H1 (cell line): Measurements from ENCODE around the gene HCAR1. TPM values are rescaled to one million over a fixed set of nuclear protein-coding genes. Genes with fewer than 3 reads are reported as not detected.

ENCODE experiments used
- CTCF ChIA-PET: fragments of 300-600 bp; sonication (Branson Sonifier 250); formaldehyde crosslinking; loops from one replicate; lab custom pipeline; 2021; ENCODE audit not compliant: partially characterized antibody; lab: Charles Lee
- POLR2A ChIA-PET: fragments of 300-600 bp; sonication (Branson Sonifier 250); formaldehyde crosslinking; loops from one replicate; lab custom pipeline; 2021; ENCODE audit warnings: inconsistent platforms; ENCODE audit not compliant: partially characterized antibody; lab: Charles Lee
- DNase-seq, 2 experiments: peaks; one replicate each; pipeline versions ENCODE4 v3.0.0 to v3.0.0-alpha.2; 2010 to 2022; ENCODE audit warnings: low spot score in 2 of 2, low read depth in 1 of 2, mixed read lengths in 1 of 2
- FAIRE-seq: peaks from 2 replicates; lab custom pipeline; 2011; peaks lifted over from hg19 to GRCh38; lab: Jason Lieb, UNC
- H2AFZ ChIP-seq: 2 replicates; pipeline ENCODE4 v1.8.1; 2012; ENCODE audit warnings: low read length, inconsistent platforms
- H2AK5ac ChIP-seq: 2 replicates; pipeline ENCODE4 v1.6.1; 2013; ENCODE audit warnings: low read depth, low read length
- H2BK120ac ChIP-seq: replicated peaks from 2 replicates; pipeline ENCODE3; 2013; ENCODE audit warnings: low read depth, low read length, inconsistent platforms
- H2BK12ac ChIP-seq: 2 replicates; pipeline ENCODE4 v1.6.1; 2013; ENCODE audit warnings: low read depth, low read length
- H2BK15ac ChIP-seq: 2 replicates; pipeline ENCODE4 v1.6.1; 2013; ENCODE audit warnings: low read length
- H2BK20ac ChIP-seq: 2 replicates; pipeline ENCODE4 v1.6.1; 2013; ENCODE audit warnings: low read length
- H2BK5ac ChIP-seq: 2 replicates; pipeline ENCODE4 v1.6.1; 2013; ENCODE audit warnings: low read depth, low read length
- H3K14ac ChIP-seq: 2 replicates; pipeline ENCODE4 v1.6.1; 2013; ENCODE audit warnings: inconsistent platforms; ENCODE audit not compliant: insufficient read length
- H3K18ac ChIP-seq: 2 replicates; pipeline ENCODE4 v1.6.1; 2013; ENCODE audit warnings: low read length; ENCODE audit errors: extremely low read depth
- H3K23ac ChIP-seq: 2 replicates; pipeline ENCODE4 v1.6.1; 2013; ENCODE audit warnings: inconsistent platforms; ENCODE audit not compliant: insufficient read length
- H3K23me2 ChIP-seq: 2 replicates; pipeline ENCODE4 v1.6.1; 2013; ENCODE audit warnings: low read depth, low read length
- H3K27ac ChIP-seq: 2 replicates; pipeline ENCODE4 v1.6.1; 2011; ENCODE audit warnings: low read depth, low read length, inconsistent platforms
- H3K27me3 ChIP-seq, 4 experiments: replicated peaks in 1 of 4; 1 replicate in 1 of 4; 2 replicates in 3 of 4; pipeline versions ENCODE4 v1.6.1 to v1.8.1; 2011 to 2013; ENCODE audit warnings: low read length in 3 of 4, mild to moderate bottlenecking in 3 of 4, inconsistent platforms in 2 of 4, mixed read lengths in 2 of 4, moderate library complexity in 1 of 4; ENCODE audit not compliant: control insufficient read depth in 3 of 4, insufficient read depth in 3 of 4; ENCODE audit errors: extremely low read depth in 1 of 4
- H3K36me3 ChIP-seq, 4 experiments: 2 replicates each; pipeline versions ENCODE4 v1.6.1 to v1.8.1; 2011 to 2013; ENCODE audit warnings: mild to moderate bottlenecking in 4 of 4, low read length in 3 of 4, moderate library complexity in 2 of 4, control low read depth in 1 of 4, inconsistent platforms in 1 of 4; ENCODE audit not compliant: insufficient read depth in 4 of 4, control insufficient read depth in 2 of 4
- H3K4ac ChIP-seq: replicated peaks from 2 replicates; pipeline ENCODE3; 2013; ENCODE audit warnings: low read length, low read depth, mixed read lengths, inconsistent platforms; ENCODE audit not compliant: insufficient read length
- H3K4me1 ChIP-seq, 4 experiments: replicated peaks in 1 of 4; 1 replicate in 1 of 4; 2 replicates in 3 of 4; pipeline versions ENCODE4 v1.6.1 to v1.8.1; 2011 to 2013; ENCODE audit warnings: low read length in 3 of 4, inconsistent platforms in 2 of 4, mixed read lengths in 1 of 4; ENCODE audit not compliant: insufficient read depth in 4 of 4, control insufficient read depth in 3 of 4
- H3K4me2 ChIP-seq, 2 experiments: 2 replicates each; pipeline versions ENCODE4 v1.6.1 to v1.8.1; 2011 to 2013; ENCODE audit warnings: low read depth in 2 of 2, low read length in 2 of 2, control low read depth in 1 of 2, inconsistent platforms in 1 of 2, mild to moderate bottlenecking in 1 of 2; ENCODE audit not compliant: insufficient read depth in 1 of 2
- H3K4me3 ChIP-seq, 4 experiments: fragments of 200-600, 300-600 bp in 1 of 4; sonication (generic), shearing (Covaris generic), sonication (Bioruptor Twin) in 1 of 4; 2 replicates each; pipeline versions ENCODE4 v1.5.1 to v1.8.1; 2011 to 2016; ENCODE audit warnings: low read length in 4 of 4, low read depth in 3 of 4, control low read depth in 2 of 4, inconsistent platforms in 2 of 4, mild to moderate bottlenecking in 2 of 4, mixed read lengths in 1 of 4, moderate library complexity in 1 of 4; ENCODE audit not compliant: insufficient read depth in 2 of 4; ENCODE audit errors: extremely low read depth in 1 of 4
- H3K56ac ChIP-seq: replicated peaks from 2 replicates; pipeline ENCODE3; 2013; ENCODE audit warnings: low read depth, mild to moderate bottlenecking, mixed read lengths, low read length, inconsistent platforms; ENCODE audit not compliant: insufficient read length
- H3K79me1 ChIP-seq: 2 replicates; pipeline ENCODE4 v1.6.1; 2013; ENCODE audit warnings: low read depth, low read length, control low read depth
- H3K79me2 ChIP-seq, 2 experiments: 2 replicates each; pipeline versions ENCODE4 v1.6.1 to v1.8.1; 2012 to 2013; ENCODE audit warnings: low read length in 2 of 2, mild to moderate bottlenecking in 2 of 2, inconsistent platforms in 1 of 2; ENCODE audit not compliant: insufficient read depth in 2 of 2, control insufficient read depth in 1 of 2
- H3K9ac ChIP-seq, 4 experiments: replicated peaks in 1 of 4; 1 replicate in 1 of 4; 2 replicates in 3 of 4; pipeline versions ENCODE4 v1.6.1 to v1.8.1; 2011 to 2013; ENCODE audit warnings: low read depth in 3 of 4, low read length in 3 of 4, control low read depth in 2 of 4, mild to moderate bottlenecking in 2 of 4, moderate library complexity in 2 of 4, inconsistent platforms in 1 of 4; ENCODE audit errors: extremely low read depth in 1 of 4
- H3K9me3 ChIP-seq, 2 experiments: 2 replicates each; pipeline versions ENCODE4 v1.6.1 to v1.8.1; 2012 to 2013; ENCODE audit warnings: mild to moderate bottlenecking in 2 of 2, moderate library complexity in 2 of 2, control low read depth in 1 of 2, inconsistent platforms in 1 of 2, low read depth in 1 of 2, low read length in 1 of 2, mixed read lengths in 1 of 2; ENCODE audit not compliant: insufficient read depth in 2 of 2
- H4K20me1 ChIP-seq, 2 experiments: replicated peaks in 1 of 2; 2 replicates each; pipeline versions ENCODE3 to v1.8.1; 2011 to 2013; ENCODE audit warnings: inconsistent platforms in 2 of 2, low read length in 2 of 2, mild to moderate bottlenecking in 1 of 2; ENCODE audit not compliant: insufficient read depth in 2 of 2, control insufficient read depth in 1 of 2
- H4K5ac ChIP-seq: 2 replicates; pipeline ENCODE4 v1.6.1; 2013; ENCODE audit warnings: low read length, low read depth, mixed read lengths, inconsistent platforms; ENCODE audit not compliant: insufficient read length
- H4K8ac ChIP-seq: 2 replicates; pipeline ENCODE4 v1.8.0; 2013; ENCODE audit warnings: mild to moderate bottlenecking, moderate library complexity, low read length, inconsistent platforms; ENCODE audit not compliant: insufficient read depth; ENCODE audit errors: extremely low read depth
- H4K91ac ChIP-seq: replicated peaks from 2 replicates; pipeline ENCODE3; 2013; ENCODE audit warnings: low read length, mixed read lengths, inconsistent platforms; ENCODE audit not compliant: insufficient read length
- KDM1A ChIP-seq: fragments of 200-600, 300-600 bp; sonication (generic); IDR thresholded peaks from 2 replicates; pipeline ENCODE4 v1.7.1; 2016; ENCODE audit warnings: mild to moderate bottlenecking, low read length, borderline replicate concordance
- SIX5 ChIP-seq: IDR thresholded peaks from 2 replicates; pipeline ENCODE4 v1.6.1; 2011; ENCODE audit warnings: mild to moderate bottlenecking, low read depth, low read length
- WGBS, 2 experiments: shearing (Covaris generic) in 1 of 2; methylation state at CpG; one replicate each; pipeline versions ENCODE4 v1.1.6 to v1.1.7; 2013 to 2015; ENCODE audit warnings: low lambda C conversion rate in 2 of 2, mixed read lengths in 2 of 2, inconsistent platforms in 1 of 2, low coverage in 1 of 2, missing lambda C conversion rate in 1 of 2; ENCODE audit not compliant: insufficient replicate concordance in 2 of 2, insufficient coverage in 1 of 2, insufficient read length in 1 of 2; ENCODE audit errors: extremely low coverage in 1 of 2, missing lambda C conversion rate in 1 of 2; 5-methylcytosine and 5-hydroxymethylcytosine counted together
- polyA plus RNA-seq, 7 experiments: library from polyadenylated mRNA; depleted of rRNA in 3 of 7; stranded (reverse) in 5 of 7; unstranded in 2 of 7; fragments of >200 nt in 5 of 7; fragments of 200-250 nt in 2 of 7; gene quantifications; 1 replicate in 5 of 7; 2 replicates in 1 of 7; 4 replicates in 1 of 7; pipeline versions ENCODE4 v1.2.1 to v1.2.3, GENCODE V29; 2011 to 2013; ENCODE audit warnings: missing spikeins in 2 of 7, mixed read lengths in 2 of 7
- total RNA-seq: library from RNA; stranded (reverse); fragmentation: NEBNext Ultra II Directional; extraction: Animal tissue kit (Norgen Biotek cat#: 25700); gene quantifications from 2 replicates; pipeline ENCODE4 v1.2.1, GENCODE V29; 2021

Gene HCAR1
- total and polyA plus RNA-seq, 2 of the 8 experiments (the other 6 are each of a cell fraction or from before 2014, with no cell fraction given) = 0.02 TPM; not detected in 1

- no peak overlapping the region for H2AFZ ChIP-seq
- H3K14ac ChIP-seq = no peak overlapping the region
- no peak overlapping the region for H4K91ac ChIP-seq
- H3K79me1 ChIP-seq = no peaks in the 10 kb centered on the region
- ChIA-PET CTCF (interaction anchor here (0.6 to 1.1 kb wide), 3 partner anchors 43 to 101 kb away, joined by 3 to 4 read pairs (median 3); no protein-coding TSS in a partner anchor), POLR2A (interaction anchor here (0.6 to 1.2 kb wide), 3 partner anchors 23 to 168 kb away, joined by 3 read pairs; no protein-coding TSS in a partner anchor)
- H2BK15ac ChIP-seq = no peak overlapping the region
- no peak overlapping the region; the same call in 1 of the 2 replicates for H3K27ac ChIP-seq
- FAIRE-seq = no peak
- H3K23ac ChIP-seq = no peak overlapping the region
- 0 out of 4 replicates have a peak overlapping the region, but pooled peaks of 1 of the 2 experiments have one; percentile 5 for H3K4me2 ChIP-seq
- H2BK12ac ChIP-seq = no peak overlapping the region; the same call in 1 of the 2 replicates
- no peaks in the 10 kb centered on the region; a peak in 1 of 7 replicates for H3K27me3 ChIP-seq
- no peak overlapping the region for H3K4ac ChIP-seq
- no peak for DNase-seq
- no peak overlapping the region for H3K4me3 ChIP-seq
- no peaks in the 10 kb centered on the region for H3K9me3 ChIP-seq
- no peak overlapping the region for H4K8ac ChIP-seq
- no peaks in the 10 kb centered on the region for H3K36me3 ChIP-seq
- H3K9ac ChIP-seq = no peak overlapping the region
- no peak overlapping the region for H2BK120ac ChIP-seq
- H4K5ac ChIP-seq = no peak overlapping the region
- no peaks in the 10 kb centered on the region; a peak in 1 of 7 replicates for H3K4me1 ChIP-seq
- no peak overlapping the region for H2AK5ac ChIP-seq
- H2BK5ac ChIP-seq = no peak overlapping the region
- H3K79me2 ChIP-seq = no peaks in the 10 kb centered on the region
- no peak overlapping the region for H3K56ac ChIP-seq
- no peaks in the 10 kb centered on the region for H4K20me1 ChIP-seq
- no peak overlapping the region for H2BK20ac ChIP-seq
- no peak overlapping the region; the same call in 1 of the 2 replicates for H3K18ac ChIP-seq
- no peaks in the 10 kb centered on the region; the same call in 1 of the 2 replicates for H3K23me2 ChIP-seq
- peak; percentile 40; the same call in 1 of the 2 replicates for TF ChIP-seq KDM1A
- TF ChIP-seq SIX5 = no peak
- TF ChIP-seq, all 59 proteins: peak for 1
- 84% methylated on average over 6 of the region's 6 CpGs; no CpG with 5 or more reads in 1 of the 2 experiments for WGBS, 2 experiments
Measured at GRCh38 chr12:122725452-122726079, 5.1 kb downstream of the HCAR1 start.
